K562 (cell line): ENCODE results near the gene ZSWIM8. TPM values are rescaled to one million over a fixed set of nuclear protein-coding genes. Genes with fewer than 3 reads are reported as not detected.

ENCODE experiments used
- LARP7 ChIP-seq: fragments of 450-650 bp; IDR thresholded peaks from 2 replicates; pipeline ENCODE4 v1.6.1; 2016
- NR1H2 ChIP-seq: sonication (generic); formaldehyde crosslinking; IDR thresholded peaks from 2 replicates; pipeline ENCODE4 v1.4.0; 2020; ENCODE audit warnings: mild to moderate bottlenecking, missing genetic modification reagents
- SIN3A ChIP-seq, 2 experiments: fragments of 150-350 bp in 1 of 2; IDR thresholded peaks; 2 replicates each; pipeline ENCODE4 v1.6.1; 2011 to 2016; ENCODE audit warnings: borderline replicate concordance in 2 of 2, low read depth in 2 of 2, low read length in 2 of 2, mild to moderate bottlenecking in 2 of 2, moderate library complexity in 2 of 2; ENCODE audit not compliant: control insufficient read depth in 1 of 2
- SIX5 ChIP-seq, 2 experiments: IDR thresholded peaks; 2 replicates each; pipeline ENCODE4 v1.6.1; 2011; ENCODE audit warnings: low read length in 2 of 2, borderline replicate concordance in 1 of 2, low read depth in 1 of 2, mild to moderate bottlenecking in 1 of 2, moderate library complexity in 1 of 2; ENCODE audit not compliant: insufficient read depth in 1 of 2
- TRIM28 ChIP-seq: fragments of 450-650 bp; IDR thresholded peaks from 2 replicates; pipeline ENCODE4 v1.6.1; 2017
- ZNF174 ChIP-seq: fragments of 250-450 bp; sonication (Bioruptor Pico); IDR thresholded peaks from 2 replicates; pipeline ENCODE4 v1.4.0; 2020; ENCODE audit warnings: mild to moderate bottlenecking
- ZNF311 ChIP-seq: fragments of 250-450 bp; sonication (Bioruptor Pico); IDR thresholded peaks from 2 replicates; pipeline ENCODE4 v1.4.0; 2020; ENCODE audit warnings: mild to moderate bottlenecking, moderate library complexity
- ZNF57 ChIP-seq: fragments of 450-650 bp; formaldehyde crosslinking; IDR thresholded peaks from 2 replicates; pipeline ENCODE4 v1.4.0; 2020; ENCODE audit warnings: mild to moderate bottlenecking, moderate library complexity
- ZNF644 ChIP-seq: fragments of 200-800 bp; sonication (Bioruptor generic); IDR thresholded peaks from 2 replicates; pipeline ENCODE4 v1.6.1; 2016; ENCODE audit warnings: low read depth, missing genetic modification characterization, missing compliant biosample characterization
- ZNF696 ChIP-seq: fragments of 250-450 bp; sonication (Bioruptor Pico); conservative IDR thresholded peaks from 2 replicates; pipeline ENCODE4 v1.4.0; 2020; ENCODE audit warnings: mild to moderate bottlenecking, moderate library complexity
- ZSCAN29 ChIP-seq: fragments of 450-650 bp; IDR thresholded peaks from 2 replicates; pipeline ENCODE4 v1.6.1; 2017
- polyA plus RNA-seq, 8 experiments: library from polyadenylated mRNA; depleted of rRNA in 4 of 8; stranded (reverse) in 5 of 8; unstranded in 3 of 8; fragments of >200 nt; fragmentation: Nextera tagmentation in 2 of 8; fragmentation: Illumina TruSeq in 1 of 8; extraction: Ambion mirVana in 2 of 8; extraction: Trizol in 1 of 8; gene quantifications; 2 replicates each; pipeline versions ENCODE4 v1.2.1 to v1.2.3, GENCODE V29; 2011 to 2014; ENCODE audit warnings: inconsistent platforms in 1 of 8, missing spikeins in 1 of 8
- total RNA-seq, 7 experiments: library from RNA; depleted of rRNA in 6 of 7; stranded (reverse); fragments of >200 nt in 6 of 7; fragmentation: Illumina TruSeq in 2 of 7; extraction: Trizol in 2 of 7; gene quantifications; 2 replicates each; pipeline versions ENCODE4 v1.2.1 to v1.2.3, GENCODE V29; 2011 to 2021; ENCODE audit warnings: low replicate concordance in 1 of 7
- TF ChIP-seq, protein P1 (sequence below): fragments of 200-400 bp; formaldehyde crosslinking; IDR thresholded peaks from 2 replicates; pipeline ENCODE4 v1.6.1; 2017; ENCODE audit warnings: mild to moderate bottlenecking, low read depth, low read length, moderate library complexity
- TF ChIP-seq, protein P2 (sequence below): sonication (generic); formaldehyde crosslinking; IDR thresholded peaks from 2 replicates; pipeline ENCODE4 v1.8.1; 2022; ENCODE audit warnings: missing genetic modification reagents
- TF ChIP-seq, protein P3 (sequence below): fragments of 450-650 bp; IDR thresholded peaks from 2 replicates; pipeline ENCODE4 v1.6.1; 2016; ENCODE audit warnings: mild to moderate bottlenecking, moderate library complexity

ZSWIM8 gene
- total and polyA plus RNA-seq, 9 of the 15 experiments (the other 6 are each of a cell fraction or from before 2014, with no cell fraction given) = 5.6 to 47.8 (median 26.7) TPM

DNA sequence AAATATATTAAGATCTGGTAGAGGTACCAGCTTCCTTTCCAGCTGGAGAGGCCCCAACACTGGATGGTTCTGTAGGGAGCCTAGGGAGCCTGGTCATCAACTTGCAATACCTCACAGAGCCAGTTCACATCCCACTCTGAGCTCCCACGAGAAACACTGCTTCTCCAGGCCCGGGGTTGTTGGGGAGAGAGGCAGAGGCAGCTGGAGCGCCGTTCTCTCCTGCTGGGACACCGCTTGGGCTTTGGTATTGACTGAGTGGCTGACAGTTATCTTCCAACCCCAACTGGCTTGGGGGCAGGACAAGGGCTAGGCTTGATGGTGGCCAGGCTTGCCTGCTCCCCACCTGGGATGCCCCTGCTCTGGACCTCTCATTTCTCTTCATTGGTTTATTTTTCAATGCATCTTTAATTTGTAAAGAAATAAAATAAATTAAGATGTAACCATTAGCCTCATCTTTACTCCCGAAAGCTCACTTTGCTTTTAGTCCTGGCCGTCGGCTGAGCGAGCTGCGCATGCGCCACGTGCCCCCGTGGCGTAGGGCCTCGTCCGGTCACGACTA lies 13.6 kb upstream of the ZSWIM8 start (continued):
- TF ChIP-seq, protein P1, sequence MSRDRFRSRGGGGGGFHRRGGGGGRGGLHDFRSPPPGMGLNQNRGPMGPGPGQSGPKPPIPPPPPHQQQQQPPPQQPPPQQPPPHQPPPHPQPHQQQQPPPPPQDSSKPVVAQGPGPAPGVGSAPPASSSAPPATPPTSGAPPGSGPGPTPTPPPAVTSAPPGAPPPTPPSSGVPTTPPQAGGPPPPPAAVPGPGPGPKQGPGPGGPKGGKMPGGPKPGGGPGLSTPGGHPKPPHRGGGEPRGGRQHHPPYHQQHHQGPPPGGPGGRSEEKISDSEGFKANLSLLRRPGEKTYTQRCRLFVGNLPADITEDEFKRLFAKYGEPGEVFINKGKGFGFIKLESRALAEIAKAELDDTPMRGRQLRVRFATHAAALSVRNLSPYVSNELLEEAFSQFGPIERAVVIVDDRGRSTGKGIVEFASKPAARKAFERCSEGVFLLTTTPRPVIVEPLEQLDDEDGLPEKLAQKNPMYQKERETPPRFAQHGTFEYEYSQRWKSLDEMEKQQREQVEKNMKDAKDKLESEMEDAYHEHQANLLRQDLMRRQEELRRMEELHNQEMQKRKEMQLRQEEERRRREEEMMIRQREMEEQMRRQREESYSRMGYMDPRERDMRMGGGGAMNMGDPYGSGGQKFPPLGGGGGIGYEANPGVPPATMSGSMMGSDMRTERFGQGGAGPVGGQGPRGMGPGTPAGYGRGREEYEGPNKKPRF = no peak
- TF ChIP-seq ZNF174 (CRISPR knock-in tag) = no peak
- TF ChIP-seq ZSCAN29 = no peak
- TF ChIP-seq SIN3A (IDR thresholded peaks at IDR 0.05; ENCODE audit: borderline replicate concordance in 2 of 2, control insufficient read depth in 1 of 2, low read depth in 2 of 2, low read length in 2 of 2) = no peak
- no peak for TF ChIP-seq SIX5 (IDR thresholded peaks at IDR 0.05; ENCODE audit: borderline replicate concordance in 1 of 2, insufficient read depth in 1 of 2, low read depth in 1 of 2, low read length in 2 of 2)
- TF ChIP-seq TRIM28 = no peak
- TF ChIP-seq NR1H2 = no peak
- TF ChIP-seq ZNF311 (CRISPR knock-in tag) = no peak
- TF ChIP-seq, protein P2, sequence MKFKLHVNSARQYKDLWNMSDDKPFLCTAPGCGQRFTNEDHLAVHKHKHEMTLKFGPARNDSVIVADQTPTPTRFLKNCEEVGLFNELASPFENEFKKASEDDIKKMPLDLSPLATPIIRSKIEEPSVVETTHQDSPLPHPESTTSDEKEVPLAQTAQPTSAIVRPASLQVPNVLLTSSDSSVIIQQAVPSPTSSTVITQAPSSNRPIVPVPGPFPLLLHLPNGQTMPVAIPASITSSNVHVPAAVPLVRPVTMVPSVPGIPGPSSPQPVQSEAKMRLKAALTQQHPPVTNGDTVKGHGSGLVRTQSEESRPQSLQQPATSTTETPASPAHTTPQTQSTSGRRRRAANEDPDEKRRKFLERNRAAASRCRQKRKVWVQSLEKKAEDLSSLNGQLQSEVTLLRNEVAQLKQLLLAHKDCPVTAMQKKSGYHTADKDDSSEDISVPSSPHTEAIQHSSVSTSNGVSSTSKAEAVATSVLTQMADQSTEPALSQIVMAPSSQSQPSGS = no peak
- TF ChIP-seq ZNF696 (CRISPR knock-in tag) = 0 out of 2 replicates have a peak, but pooled peaks have one; percentile 66
- TF ChIP-seq, protein P3, sequence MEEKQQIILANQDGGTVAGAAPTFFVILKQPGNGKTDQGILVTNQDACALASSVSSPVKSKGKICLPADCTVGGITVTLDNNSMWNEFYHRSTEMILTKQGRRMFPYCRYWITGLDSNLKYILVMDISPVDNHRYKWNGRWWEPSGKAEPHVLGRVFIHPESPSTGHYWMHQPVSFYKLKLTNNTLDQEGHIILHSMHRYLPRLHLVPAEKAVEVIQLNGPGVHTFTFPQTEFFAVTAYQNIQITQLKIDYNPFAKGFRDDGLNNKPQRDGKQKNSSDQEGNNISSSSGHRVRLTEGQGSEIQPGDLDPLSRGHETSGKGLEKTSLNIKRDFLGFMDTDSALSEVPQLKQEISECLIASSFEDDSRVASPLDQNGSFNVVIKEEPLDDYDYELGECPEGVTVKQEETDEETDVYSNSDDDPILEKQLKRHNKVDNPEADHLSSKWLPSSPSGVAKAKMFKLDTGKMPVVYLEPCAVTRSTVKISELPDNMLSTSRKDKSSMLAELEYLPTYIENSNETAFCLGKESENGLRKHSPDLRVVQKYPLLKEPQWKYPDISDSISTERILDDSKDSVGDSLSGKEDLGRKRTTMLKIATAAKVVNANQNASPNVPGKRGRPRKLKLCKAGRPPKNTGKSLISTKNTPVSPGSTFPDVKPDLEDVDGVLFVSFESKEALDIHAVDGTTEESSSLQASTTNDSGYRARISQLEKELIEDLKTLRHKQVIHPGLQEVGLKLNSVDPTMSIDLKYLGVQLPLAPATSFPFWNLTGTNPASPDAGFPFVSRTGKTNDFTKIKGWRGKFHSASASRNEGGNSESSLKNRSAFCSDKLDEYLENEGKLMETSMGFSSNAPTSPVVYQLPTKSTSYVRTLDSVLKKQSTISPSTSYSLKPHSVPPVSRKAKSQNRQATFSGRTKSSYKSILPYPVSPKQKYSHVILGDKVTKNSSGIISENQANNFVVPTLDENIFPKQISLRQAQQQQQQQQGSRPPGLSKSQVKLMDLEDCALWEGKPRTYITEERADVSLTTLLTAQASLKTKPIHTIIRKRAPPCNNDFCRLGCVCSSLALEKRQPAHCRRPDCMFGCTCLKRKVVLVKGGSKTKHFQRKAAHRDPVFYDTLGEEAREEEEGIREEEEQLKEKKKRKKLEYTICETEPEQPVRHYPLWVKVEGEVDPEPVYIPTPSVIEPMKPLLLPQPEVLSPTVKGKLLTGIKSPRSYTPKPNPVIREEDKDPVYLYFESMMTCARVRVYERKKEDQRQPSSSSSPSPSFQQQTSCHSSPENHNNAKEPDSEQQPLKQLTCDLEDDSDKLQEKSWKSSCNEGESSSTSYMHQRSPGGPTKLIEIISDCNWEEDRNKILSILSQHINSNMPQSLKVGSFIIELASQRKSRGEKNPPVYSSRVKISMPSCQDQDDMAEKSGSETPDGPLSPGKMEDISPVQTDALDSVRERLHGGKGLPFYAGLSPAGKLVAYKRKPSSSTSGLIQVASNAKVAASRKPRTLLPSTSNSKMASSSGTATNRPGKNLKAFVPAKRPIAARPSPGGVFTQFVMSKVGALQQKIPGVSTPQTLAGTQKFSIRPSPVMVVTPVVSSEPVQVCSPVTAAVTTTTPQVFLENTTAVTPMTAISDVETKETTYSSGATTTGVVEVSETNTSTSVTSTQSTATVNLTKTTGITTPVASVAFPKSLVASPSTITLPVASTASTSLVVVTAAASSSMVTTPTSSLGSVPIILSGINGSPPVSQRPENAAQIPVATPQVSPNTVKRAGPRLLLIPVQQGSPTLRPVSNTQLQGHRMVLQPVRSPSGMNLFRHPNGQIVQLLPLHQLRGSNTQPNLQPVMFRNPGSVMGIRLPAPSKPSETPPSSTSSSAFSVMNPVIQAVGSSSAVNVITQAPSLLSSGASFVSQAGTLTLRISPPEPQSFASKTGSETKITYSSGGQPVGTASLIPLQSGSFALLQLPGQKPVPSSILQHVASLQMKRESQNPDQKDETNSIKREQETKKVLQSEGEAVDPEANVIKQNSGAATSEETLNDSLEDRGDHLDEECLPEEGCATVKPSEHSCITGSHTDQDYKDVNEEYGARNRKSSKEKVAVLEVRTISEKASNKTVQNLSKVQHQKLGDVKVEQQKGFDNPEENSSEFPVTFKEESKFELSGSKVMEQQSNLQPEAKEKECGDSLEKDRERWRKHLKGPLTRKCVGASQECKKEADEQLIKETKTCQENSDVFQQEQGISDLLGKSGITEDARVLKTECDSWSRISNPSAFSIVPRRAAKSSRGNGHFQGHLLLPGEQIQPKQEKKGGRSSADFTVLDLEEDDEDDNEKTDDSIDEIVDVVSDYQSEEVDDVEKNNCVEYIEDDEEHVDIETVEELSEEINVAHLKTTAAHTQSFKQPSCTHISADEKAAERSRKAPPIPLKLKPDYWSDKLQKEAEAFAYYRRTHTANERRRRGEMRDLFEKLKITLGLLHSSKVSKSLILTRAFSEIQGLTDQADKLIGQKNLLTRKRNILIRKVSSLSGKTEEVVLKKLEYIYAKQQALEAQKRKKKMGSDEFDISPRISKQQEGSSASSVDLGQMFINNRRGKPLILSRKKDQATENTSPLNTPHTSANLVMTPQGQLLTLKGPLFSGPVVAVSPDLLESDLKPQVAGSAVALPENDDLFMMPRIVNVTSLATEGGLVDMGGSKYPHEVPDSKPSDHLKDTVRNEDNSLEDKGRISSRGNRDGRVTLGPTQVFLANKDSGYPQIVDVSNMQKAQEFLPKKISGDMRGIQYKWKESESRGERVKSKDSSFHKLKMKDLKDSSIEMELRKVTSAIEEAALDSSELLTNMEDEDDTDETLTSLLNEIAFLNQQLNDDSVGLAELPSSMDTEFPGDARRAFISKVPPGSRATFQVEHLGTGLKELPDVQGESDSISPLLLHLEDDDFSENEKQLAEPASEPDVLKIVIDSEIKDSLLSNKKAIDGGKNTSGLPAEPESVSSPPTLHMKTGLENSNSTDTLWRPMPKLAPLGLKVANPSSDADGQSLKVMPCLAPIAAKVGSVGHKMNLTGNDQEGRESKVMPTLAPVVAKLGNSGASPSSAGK = peak; percentile 57; the same call in 1 of the 2 replicates
- no peak for TF ChIP-seq ZNF644 (tag)
- no peak for TF ChIP-seq LARP7
- TF ChIP-seq ZNF57 = no peak
